ENCODE results near the gene ARRDC4.

Gene ARRDC4

GRCh38 chr15:97963779-97964178 lies 3.3 kb downstream of the ARRDC4 start:
- ChIA-PET POLR2A (no interaction called here), CTCF (no interaction called here)
- TF ChIP-seq BHLHE40 (IDR thresholded peaks at IDR 0.05; ENCODE audit: borderline replicate concordance) (no peak), FOXM1 (IDR thresholded peaks at IDR 0.05; ENCODE audit: borderline replicate concordance) (no peak), ELF4 (IDR thresholded peaks at IDR 0.05) (no peak), SUZ12 (IDR thresholded peaks at IDR 0.05) (no peak)
- DNase-seq (ENCODE audit: extremely low spot score), result no peak

- no peak for TF ChIP-seq FOXK2 (IDR thresholded peaks at IDR 0.05)
- TF ChIP-seq SP1 (IDR thresholded peaks at IDR 0.05), result no peak
- no peak for TF ChIP-seq ELF4 (IDR thresholded peaks at IDR 0.05)
- TF ChIP-seq LEF1 (IDR thresholded peaks at IDR 0.05; ENCODE audit: borderline replicate concordance), result no peak
- TF ChIP-seq FOXM1 (IDR thresholded peaks at IDR 0.05; ENCODE audit: borderline replicate concordance), result no peak
- TF ChIP-seq NFRKB (IDR thresholded peaks at IDR 0.05), result no peak
- ChIA-PET CTCF (no interaction called here), POLR2A (interaction anchor here (1.3 kb wide), 1 partner anchor 13 kb away, joined by 4 read pairs; no protein-coding TSS in a partner anchor)
- DNase-seq (ENCODE audit: extremely low spot score), result no peak
Measured at GRCh38 chr15:97966246-97966645, 5.7 kb downstream of the ARRDC4 start.

GRCh38 chr15:97966924-97967620 lies 6.6 kb downstream of the ARRDC4 start:
- POLR2A ChIA-PET, result interaction anchor here (1.3 kb wide), 1 partner anchor 12 kb away, joined by 4 read pairs; no protein-coding TSS in a partner anchor
- DNase-seq (ENCODE audit: extremely low spot score), result no peak
- CTCF ChIA-PET, result interaction anchor here (0.7 kb wide), 2 partner anchors 56 to 210 kb away, joined by 3 read pairs; no protein-coding TSS in a partner anchor
- TF ChIP-seq CTBP1 (IDR thresholded peaks at IDR 0.05; ENCODE audit: borderline replicate concordance) (no peak), ELF4 (IDR thresholded peaks at IDR 0.05) (no peak), NFRKB (IDR thresholded peaks at IDR 0.05) (no peak), LEF1 (IDR thresholded peaks at IDR 0.05; ENCODE audit: borderline replicate concordance) (no peak), HDGF (IDR thresholded peaks at IDR 0.05; ENCODE audit: borderline replicate concordance) (no peak), PKNOX1 (IDR thresholded peaks at IDR 0.05) (no peak), BHLHE40 (IDR thresholded peaks at IDR 0.05; ENCODE audit: borderline replicate concordance) (no peak), ZNF384 (IDR thresholded peaks at IDR 0.05) (no peak), TARDBP (IDR thresholded peaks at IDR 0.05) (no peak), SP1 (IDR thresholded peaks at IDR 0.05) (no peak)

GRCh38 chr15:97967881-97968280 lies 7.4 kb downstream of the ARRDC4 start:
- POLR2A ChIA-PET, result no interaction called here
- CTCF ChIA-PET, result interaction anchor here (0.7 kb wide), 1 partner anchor 55 kb away, joined by 3 read pairs; no protein-coding TSS in a partner anchor
- TF ChIP-seq HDGF (IDR thresholded peaks at IDR 0.05; ENCODE audit: borderline replicate concordance) (no peak), SP1 (IDR thresholded peaks at IDR 0.05) (no peak), ARNT (IDR thresholded peaks at IDR 0.05) (no peak), FOXM1 (IDR thresholded peaks at IDR 0.05; ENCODE audit: borderline replicate concordance) (no peak), PKNOX1 (IDR thresholded peaks at IDR 0.05) (no peak), FOXA1 (IDR thresholded peaks at IDR 0.05) (no peak), SUZ12 (IDR thresholded peaks at IDR 0.05) (no peak), NFRKB (IDR thresholded peaks at IDR 0.05) (no peak), CTBP1 (IDR thresholded peaks at IDR 0.05; ENCODE audit: borderline replicate concordance) (no peak), FOXK2 (IDR thresholded peaks at IDR 0.05) (no peak), ZNF384 (IDR thresholded peaks at IDR 0.05) (no peak), L3MBTL2 (conservative IDR thresholded peaks at IDR 0.05) (no peak)
- DNase-seq (ENCODE audit: extremely low spot score), result no peak

GRCh38 chr15:97968380-97968779 lies 7.9 kb downstream of the ARRDC4 start:
- CTCF ChIA-PET, result no interaction called here
- no peak for DNase-seq (ENCODE audit: extremely low spot score)
- POLR2A ChIA-PET, result no interaction called here
- no peak for TF ChIP-seq ZNF384 (IDR thresholded peaks at IDR 0.05)
- no peak for TF ChIP-seq ARNT (IDR thresholded peaks at IDR 0.05)
- no peak for TF ChIP-seq FOXA1 (IDR thresholded peaks at IDR 0.05)
- no peak for TF ChIP-seq ELF4 (IDR thresholded peaks at IDR 0.05)
- TF ChIP-seq CTBP1 (IDR thresholded peaks at IDR 0.05; ENCODE audit: borderline replicate concordance), result no peak

- ChIA-PET CTCF (no interaction called here), POLR2A (no interaction called here)
- TF ChIP-seq SUZ12 (IDR thresholded peaks at IDR 0.05), result no peak
- no peak for TF ChIP-seq FOXM1 (IDR thresholded peaks at IDR 0.05; ENCODE audit: borderline replicate concordance)
- TF ChIP-seq NFRKB (IDR thresholded peaks at IDR 0.05), result no peak
- TF ChIP-seq ARNT (IDR thresholded peaks at IDR 0.05), result no peak
Measured at GRCh38 chr15:97972366-97972765, 11.9 kb downstream of the ARRDC4 start.

GRCh38 chr15:97976129-97976528 lies 15.6 kb downstream of the ARRDC4 start:
- DNase-seq (ENCODE audit: extremely low spot score), result no peak
- TF ChIP-seq FOXK2 (IDR thresholded peaks at IDR 0.05) (no peak), L3MBTL2 (conservative IDR thresholded peaks at IDR 0.05) (no peak), CTBP1 (IDR thresholded peaks at IDR 0.05; ENCODE audit: borderline replicate concordance) (no peak), NFRKB (IDR thresholded peaks at IDR 0.05) (no peak), TARDBP (IDR thresholded peaks at IDR 0.05) (no peak), SUZ12 (IDR thresholded peaks at IDR 0.05) (no peak)
- CTCF ChIA-PET, result interaction anchor here (1.1 kb wide), 1 partner anchor 201 kb away, joined by 3 read pairs; no protein-coding TSS in a partner anchor
- POLR2A ChIA-PET, result no interaction called here

More at GRCh38 chr15:97972366-97972765, 11.9 kb downstream of the ARRDC4 start:
- DNase-seq (ENCODE audit: extremely low spot score), result no peak

All from HEK293T (cell line).